Measurements from ENCODE around the gene FAAP20. TPM values are rescaled to one million over a fixed set of nuclear protein-coding genes. Genes with fewer than 3 reads are reported as not detected.

Gene FAAP20
- total RNA-seq, 4 donors from 2014 or later, result 42.2 to 82.2 (median 50.2) TPM

DNA sequence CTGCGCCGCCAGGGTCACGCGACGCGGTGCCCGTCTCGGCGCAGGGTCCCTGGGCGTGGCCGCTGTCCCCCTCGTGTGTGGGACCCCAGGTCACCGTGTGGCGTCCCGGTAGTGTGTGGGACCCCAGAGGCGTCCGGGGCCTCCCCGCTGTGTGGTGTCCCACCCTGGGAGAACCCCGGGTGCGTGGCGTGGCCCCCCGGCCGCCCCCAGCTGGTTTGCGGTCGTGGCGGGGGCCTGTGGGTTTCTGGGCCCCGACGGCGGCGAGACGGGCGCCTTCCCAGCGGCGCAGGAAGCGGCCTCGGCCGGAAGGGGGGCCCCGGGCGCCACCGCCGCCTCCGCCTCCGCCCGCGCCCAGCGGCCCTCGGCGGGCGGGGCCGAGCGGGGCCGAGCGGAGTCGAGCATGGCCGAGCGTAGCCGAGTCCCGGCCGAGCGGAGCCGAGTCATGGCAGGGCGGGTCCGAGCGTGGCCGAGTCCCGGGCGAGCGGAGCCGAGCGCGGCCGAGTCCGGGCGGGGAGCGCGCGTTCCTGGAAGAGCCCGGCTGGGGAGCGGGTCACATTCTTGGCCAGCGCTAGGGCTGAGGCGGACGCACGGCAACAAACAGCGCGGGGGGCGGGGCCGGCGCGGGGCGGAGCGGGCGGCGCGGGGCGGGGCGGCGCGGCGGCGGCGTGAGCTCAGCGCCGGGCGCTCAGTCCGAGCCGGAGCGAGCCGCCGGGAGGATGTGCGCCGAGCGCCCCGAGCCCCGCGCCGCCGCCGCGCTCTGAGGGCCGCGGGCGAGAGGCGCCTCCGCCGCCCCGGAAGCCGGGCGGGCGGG lies 33.0 kb upstream of the FAAP20 start:
- Histone ChIP-seq H3K27ac (peak overlapping the region; percentile 96 to 99 (median 97)), H3K27me3 (no peaks in the 10 kb centered on the region), H3K36me3 (no peaks in the 10 kb centered on the region), H3K4me3 (replicated peaks in 1 of 3) (peak overlapping the region in 2 of 3 donors; percentile 75 to 85), H3K9me3 (no peaks in the 10 kb centered on the region), H3K4me1 (peaks cover 33 to 37% of the 10 kb centered on the region in 2 donors)
- WGBS, 2 donors, result 0% methylated on average over 9 of the region's 129 CpGs; no CpG with 5 or more reads in 1 of the 2 donors
- TF ChIP-seq POLR2A (IDR thresholded peaks at IDR 0.05), result peak; percentile 83 to 92
- TF ChIP-seq, protein P1, sequence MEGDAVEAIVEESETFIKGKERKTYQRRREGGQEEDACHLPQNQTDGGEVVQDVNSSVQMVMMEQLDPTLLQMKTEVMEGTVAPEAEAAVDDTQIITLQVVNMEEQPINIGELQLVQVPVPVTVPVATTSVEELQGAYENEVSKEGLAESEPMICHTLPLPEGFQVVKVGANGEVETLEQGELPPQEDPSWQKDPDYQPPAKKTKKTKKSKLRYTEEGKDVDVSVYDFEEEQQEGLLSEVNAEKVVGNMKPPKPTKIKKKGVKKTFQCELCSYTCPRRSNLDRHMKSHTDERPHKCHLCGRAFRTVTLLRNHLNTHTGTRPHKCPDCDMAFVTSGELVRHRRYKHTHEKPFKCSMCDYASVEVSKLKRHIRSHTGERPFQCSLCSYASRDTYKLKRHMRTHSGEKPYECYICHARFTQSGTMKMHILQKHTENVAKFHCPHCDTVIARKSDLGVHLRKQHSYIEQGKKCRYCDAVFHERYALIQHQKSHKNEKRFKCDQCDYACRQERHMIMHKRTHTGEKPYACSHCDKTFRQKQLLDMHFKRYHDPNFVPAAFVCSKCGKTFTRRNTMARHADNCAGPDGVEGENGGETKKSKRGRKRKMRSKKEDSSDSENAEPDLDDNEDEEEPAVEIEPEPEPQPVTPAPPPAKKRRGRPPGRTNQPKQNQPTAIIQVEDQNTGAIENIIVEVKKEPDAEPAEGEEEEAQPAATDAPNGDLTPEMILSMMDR (IDR thresholded peaks at IDR 0.05), result peak in 2 of 6 experiments; percentile 34 to 41
- intact Hi-C loops (cut with DNase I), result no loop called here
- peak; percentile 96 to 97 for DNase-seq

DNA sequence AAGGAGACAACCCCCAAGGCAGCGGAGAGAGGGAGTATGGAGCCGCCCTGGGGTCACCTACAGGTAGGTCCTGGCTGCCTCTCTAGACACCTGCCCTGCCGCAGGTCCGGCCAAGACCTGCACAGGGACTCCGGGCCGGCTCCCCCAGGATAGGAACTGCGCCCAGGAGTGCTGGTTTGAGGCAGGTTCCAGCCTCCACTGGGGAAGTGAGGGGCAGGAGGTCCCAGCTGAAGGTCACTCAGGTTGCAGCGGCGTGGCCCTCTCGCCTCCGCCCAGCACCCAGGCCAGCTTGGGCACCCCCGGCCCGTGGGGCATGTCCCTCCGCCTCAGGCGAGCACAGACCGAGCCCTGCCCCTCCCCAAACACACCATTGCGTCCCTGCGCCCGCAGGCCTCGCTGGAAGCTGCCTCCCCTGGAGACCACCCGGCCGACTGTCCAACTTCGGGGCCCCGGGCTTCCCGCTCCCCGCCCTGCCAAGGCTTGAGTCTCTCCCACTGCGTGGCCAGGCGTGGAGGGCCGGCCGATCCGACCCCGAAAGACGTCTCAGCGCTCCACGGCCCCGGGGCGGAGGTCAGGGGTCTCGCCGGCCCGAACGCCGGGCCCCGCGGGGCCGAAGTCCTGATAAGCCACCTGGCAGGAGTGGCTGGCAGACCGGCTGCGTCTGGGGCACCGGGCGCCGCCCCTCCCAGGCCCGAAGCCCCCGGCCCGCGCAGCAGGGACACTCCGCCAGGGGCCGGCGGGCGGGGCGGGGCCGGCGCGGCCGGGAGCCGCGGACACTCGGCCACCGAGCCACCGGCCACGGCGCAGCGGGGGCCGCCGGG lies 32.2 kb upstream of the FAAP20 start:
- no peaks in the 10 kb centered on the region for H3K9me3 ChIP-seq
- no peaks in the 10 kb centered on the region for H3K27me3 ChIP-seq
- peak overlapping the region in 2 of 3 donors; percentile 17 to 85 for H3K4me3 ChIP-seq (replicated peaks in 1 of 3)
- H3K4me1 ChIP-seq, result peaks cover 25 to 29% of the 10 kb centered on the region in 2 donors
- peak overlapping the region; percentile 96 to 99 (median 97) for H3K27ac ChIP-seq
- intact Hi-C loops (cut with DNase I), result no loop called here
- TF ChIP-seq, protein P1 (IDR thresholded peaks at IDR 0.05), result no peak
- TF ChIP-seq POLR2A (IDR thresholded peaks at IDR 0.05), result no peak
- no peak for DNase-seq
- no peaks in the 10 kb centered on the region for H3K36me3 ChIP-seq
- 84 to 87% methylated on average over 6 to 11 of the region's 73 CpGs for WGBS, 2 donors

GRCh38 chr1:2224631-2225428 lies 30.3 kb upstream of the FAAP20 start:
- Histone ChIP-seq H3K4me3 (replicated peaks in 1 of 3) (no peak overlapping the region), H3K36me3 (no peaks in the 10 kb centered on the region), H3K27me3 (no peaks in the 10 kb centered on the region), H3K27ac (no peak overlapping the region), H3K9me3 (no peaks in the 10 kb centered on the region), H3K4me1 (peaks cover 6 to 10% of the 10 kb centered on the region in 2 donors)
- 86% methylated on average over 13 to 16 of the region's 18 CpGs for WGBS, 2 donors
- intact Hi-C loops (cut with DNase I), result no loop called here
- no peak for DNase-seq
- TF ChIP-seq, protein P1 (IDR thresholded peaks at IDR 0.05), result no peak
- no peak for TF ChIP-seq POLR2A (IDR thresholded peaks at IDR 0.05)

GRCh38 chr1:2224170-2224584 lies 29.6 kb upstream of the FAAP20 start:
- TF ChIP-seq, protein P1 (IDR thresholded peaks at IDR 0.05), result no peak
- TF ChIP-seq POLR2A (IDR thresholded peaks at IDR 0.05), result no peak
- DNase-seq, result no peak
- no peaks in the 10 kb centered on the region for H3K36me3 ChIP-seq
- no peaks in the 10 kb centered on the region for H3K27me3 ChIP-seq
- intact Hi-C loops (cut with DNase I), result no loop called here
- H3K4me3 ChIP-seq (replicated peaks in 1 of 3), result no peak overlapping the region
- H3K9me3 ChIP-seq, result no peaks in the 10 kb centered on the region
- peaks cover 0 to 7% of the 10 kb centered on the region in 2 donors for H3K4me1 ChIP-seq
- whole genome bisulfite sequencing, 2 donors, result 88 to 89% methylated on average over 7 of the region's 7 CpGs
- no peak overlapping the region for H3K27ac ChIP-seq
